GM13977 (cell line): ENCODE results near the gene SYNJ1.

Experiments used
- DNase-seq: peaks from one replicate; pipeline ENCODE4 v3.0.0; 2012; ENCODE audit warnings: low spot score
- CTCF ChIP-seq: IDR thresholded peaks from 2 replicates; pipeline ENCODE4 v1.5.1; 2012; ENCODE audit warnings: mild to moderate bottlenecking, control low read depth; ENCODE audit not compliant: insufficient read depth; ENCODE audit errors: extremely low read depth, missing control alignments
- in situ Hi-C: fragments of 300-500 bp; cut with MboI; formaldehyde crosslinking; loops from one replicate; pipeline ENCODE4 v1.12.0; 2022; ENCODE audit warnings: low sequenced_read_pairs, low pct_unique_long_range_greater_than_20kb, mixed read lengths, inconsistent platforms; ENCODE audit not compliant: unreplicated experiment

The SYNJ1 gene

GRCh38 chr21:32599091-32599490 lies 128.7 kb downstream of the SYNJ1 start:
- no peak for DNase-seq

GRCh38 chr21:32597205-32597604 lies 130.6 kb downstream of the SYNJ1 start:
- DNase-seq, result no peak
- in situ Hi-C loops, result loop anchor here (25.0 kb wide), 1 partner anchor 185 kb away; the partner anchor contains the start of gene EVA1C
- no peak for TF ChIP-seq CTCF

More at GRCh38 chr21:32599091-32599490, 128.7 kb downstream of the SYNJ1 start:
- in situ Hi-C loops, result loop anchor here (25.0 kb wide), 1 partner anchor 187 kb away; the partner anchor contains the start of gene EVA1C
- TF ChIP-seq CTCF, result no peak

- no peak for TF ChIP-seq CTCF
- no peak for DNase-seq
- in situ Hi-C loops, result loop anchor here (25.0 kb wide), 1 partner anchor 183 kb away; the partner anchor contains the start of gene EVA1C
These were observed 132.4 kb downstream of the SYNJ1 start for GRCh38 chr21:32595431-32595830.

GRCh38 chr21:32593690-32594089 lies 134.1 kb downstream of the SYNJ1 start:
- no peak for TF ChIP-seq CTCF
- in situ Hi-C loops, result loop anchor here (25.0 kb wide), 1 partner anchor 181 kb away; the partner anchor contains the start of gene EVA1C
- DNase-seq, result no peak

- TF ChIP-seq CTCF, result no peak
- no peak for DNase-seq
- in situ Hi-C loops, result loop anchor here (25.0 kb wide), 1 partner anchor 181 kb away; the partner anchor contains the start of gene EVA1C
These were observed 134.8 kb downstream of the SYNJ1 start for GRCh38 chr21:32592929-32593502.

GRCh38 chr21:32590130-32590529 lies 137.7 kb downstream of the SYNJ1 start:
- no peak for DNase-seq
- in situ Hi-C loops, result loop anchor here (25.0 kb wide), 1 partner anchor 178 kb away; the partner anchor contains the start of gene EVA1C
- no peak for TF ChIP-seq CTCF
